ENCODE data around the gene FAM3D. TPM values are rescaled to one million over a fixed set of nuclear protein-coding genes. Genes with fewer than 3 reads are reported as not detected.
"Not testable (repeated sequence)": the region's sequence is repeated elsewhere in the genome, so short reads cannot be mapped to it uniquely, and the experiment has no call there.

FAM3D gene
- total RNA-seq, 1 experiment from 2014 or later = not detected

- in situ Hi-C loops (cut with HindIII; ENCODE audit: low pct_unique_long_range_greater_than_20kb, low sequenced_read_pairs) = no loop called here
Observed at GRCh38 chr3:58688574-58688973, 22.0 kb upstream of the FAM3D start.

GRCh38 chr3:58686847-58687246, 20.3 kb upstream of the FAM3D start:
- in situ Hi-C loops (cut with HindIII; ENCODE audit: low pct_unique_long_range_greater_than_20kb, low sequenced_read_pairs) = no loop called here
- no peak for DNase-seq (ENCODE audit: low read depth)

More at GRCh38 chr3:58688574-58688973, 22.0 kb upstream of the FAM3D start:
- no peak for DNase-seq (ENCODE audit: low read depth)

GRCh38 chr3:58685641-58686040, 19.1 kb upstream of the FAM3D start:
- DNase-seq (ENCODE audit: low read depth) = no peak
- in situ Hi-C loops (cut with HindIII; ENCODE audit: low pct_unique_long_range_greater_than_20kb, low sequenced_read_pairs) = no loop called here

GRCh38 chr3:58683466-58683865, 16.9 kb upstream of the FAM3D start:
- in situ Hi-C loops (cut with HindIII; ENCODE audit: low pct_unique_long_range_greater_than_20kb, low sequenced_read_pairs) = no loop called here

GRCh38 chr3:58683001-58683458, 16.5 kb upstream of the FAM3D start:
- no peak for DNase-seq (ENCODE audit: low read depth)
- in situ Hi-C loops (cut with HindIII; ENCODE audit: low pct_unique_long_range_greater_than_20kb, low sequenced_read_pairs) = no loop called here

More at GRCh38 chr3:58683466-58683865, 16.9 kb upstream of the FAM3D start:
- DNase-seq (ENCODE audit: low read depth) = peak; percentile 38

GRCh38 chr3:58681863-58682262, 15.3 kb upstream of the FAM3D start:
- no peak for DNase-seq (ENCODE audit: low read depth)
- in situ Hi-C loops (cut with HindIII; ENCODE audit: low pct_unique_long_range_greater_than_20kb, low sequenced_read_pairs) = no loop called here

- DNase-seq (ENCODE audit: low read depth) = no peak
- in situ Hi-C loops (cut with HindIII; ENCODE audit: low pct_unique_long_range_greater_than_20kb, low sequenced_read_pairs) = no loop called here
Observed at GRCh38 chr3:58680879-58681525, 14.4 kb upstream of the FAM3D start.

GRCh38 chr3:58679974-58680666, 13.5 kb upstream of the FAM3D start:
- no peak for DNase-seq (ENCODE audit: low read depth)
- in situ Hi-C loops (cut with HindIII; ENCODE audit: low pct_unique_long_range_greater_than_20kb, low sequenced_read_pairs) = no loop called here

- in situ Hi-C loops (cut with HindIII; ENCODE audit: low pct_unique_long_range_greater_than_20kb, low sequenced_read_pairs) = no loop called here
- DNase-seq (ENCODE audit: low read depth) = no peak
Observed at GRCh38 chr3:58679446-58679845, 12.9 kb upstream of the FAM3D start.

GRCh38 chr3:58678177-58678970, 11.8 kb upstream of the FAM3D start:
- DNase-seq (ENCODE audit: low read depth); in situ Hi-C loops (cut with HindIII; ENCODE audit: low pct_unique_long_range_greater_than_20kb, low sequenced_read_pairs): not testable (repeated sequence)

GRCh38 chr3:58672880-58673279, 6.3 kb upstream of the FAM3D start:
- no peak for DNase-seq (ENCODE audit: low read depth)
- in situ Hi-C loops (cut with HindIII; ENCODE audit: low pct_unique_long_range_greater_than_20kb, low sequenced_read_pairs) = no loop called here

- in situ Hi-C loops (cut with HindIII; ENCODE audit: low pct_unique_long_range_greater_than_20kb, low sequenced_read_pairs) = no loop called here
- DNase-seq (ENCODE audit: low read depth) = no peak
Observed at GRCh38 chr3:58672451-58672850, 5.9 kb upstream of the FAM3D start.

GRCh38 chr3:58670506-58671135, 4.0 kb upstream of the FAM3D start:
- in situ Hi-C loops (cut with HindIII; ENCODE audit: low pct_unique_long_range_greater_than_20kb, low sequenced_read_pairs) = no loop called here
- DNase-seq (ENCODE audit: low read depth) = no peak

- in situ Hi-C loops (cut with HindIII; ENCODE audit: low pct_unique_long_range_greater_than_20kb, low sequenced_read_pairs) = no loop called here
- no peak for DNase-seq (ENCODE audit: low read depth)
Observed at GRCh38 chr3:58668247-58668646, 1.7 kb upstream of the FAM3D start.

- no peak for DNase-seq (ENCODE audit: low read depth)
- in situ Hi-C loops (cut with HindIII; ENCODE audit: low pct_unique_long_range_greater_than_20kb, low sequenced_read_pairs) = no loop called here
Observed at GRCh38 chr3:58667704-58668103, 1.1 kb upstream of the FAM3D start.

- in situ Hi-C loops (cut with HindIII; ENCODE audit: low pct_unique_long_range_greater_than_20kb, low sequenced_read_pairs) = no loop called here
- DNase-seq (ENCODE audit: low read depth) = no peak
Observed at GRCh38 chr3:58667229-58667628, 655 bp upstream of the FAM3D start.

- in situ Hi-C loops (cut with HindIII; ENCODE audit: low pct_unique_long_range_greater_than_20kb, low sequenced_read_pairs) = no loop called here
- no peak for DNase-seq (ENCODE audit: low read depth)
Observed at GRCh38 chr3:58665405-58665804, 1.2 kb downstream of the FAM3D start.

- no peak for DNase-seq (ENCODE audit: low read depth)
- in situ Hi-C loops (cut with HindIII; ENCODE audit: low pct_unique_long_range_greater_than_20kb, low sequenced_read_pairs) = no loop called here
Observed at GRCh38 chr3:58664611-58665010, 2.0 kb downstream of the FAM3D start.
